WTC11 (cell line): ENCODE results near the gene PITPNM3. TPM values are rescaled to one million over a fixed set of nuclear protein-coding genes. Genes with fewer than 3 reads are reported as not detected.

Experiments
- ATAC-seq: fragments of 200-7000 bp; cut with Tn5 transposase; 2 replicates; pipeline ENCODE4 v1.10.0; 2021; ENCODE audit warnings: mild to moderate bottlenecking, moderate library complexity
- CTCF ChIA-PET: fragments of 300-600 bp; sonication (Branson Sonifier 250); formaldehyde crosslinking; loops from one replicate; lab custom pipeline; 2021; ENCODE audit warnings: antibody characterized with exemption; lab: Charles Lee
- POLR2A ChIA-PET: fragments of 350-600 bp; sonication (Branson Sonifier 250); formaldehyde crosslinking; loops from one replicate; lab custom pipeline; 2021; ENCODE audit warnings: antibody characterized with exemption; lab: Charles Lee
- DNase-seq: peaks from one replicate; pipeline ENCODE4 v3.0.0; 2021; ENCODE audit warnings: low spot score
- H3K27ac Mint-ChIP-seq: 2 replicates; pipeline ENCODE4 v1.8.0; 2021; ENCODE audit warnings: mixed read lengths
- H3K27me3 Mint-ChIP-seq: 2 replicates; pipeline ENCODE4 v1.8.0; 2021; ENCODE audit warnings: low read depth, mild to moderate bottlenecking, moderate library complexity, mixed read lengths
- H3K36me3 Mint-ChIP-seq: 2 replicates; pipeline ENCODE4 v1.8.0; 2021; ENCODE audit warnings: mixed read lengths
- H3K4me1 Mint-ChIP-seq: 2 replicates; pipeline ENCODE4 v1.8.0; 2022; ENCODE audit warnings: mixed read lengths
- H3K4me3 Mint-ChIP-seq: 2 replicates; pipeline ENCODE4 v1.8.0; 2021; ENCODE audit warnings: mild to moderate bottlenecking, moderate library complexity, mixed read lengths
- H3K9me3 Mint-ChIP-seq: 2 replicates; pipeline ENCODE4 v1.8.0; 2021; ENCODE audit warnings: mixed read lengths
- ATF6 ChIP-seq: sonication (generic); formaldehyde crosslinking; IDR thresholded peaks from 2 replicates; pipeline ENCODE4 v1.8.1; 2023; ENCODE audit warnings: mild to moderate bottlenecking, missing genetic modification reagents
- CREM ChIP-seq: sonication (generic); formaldehyde crosslinking; IDR thresholded peaks from 2 replicates; pipeline ENCODE4 v1.8.1; 2022; ENCODE audit warnings: mild to moderate bottlenecking, missing genetic modification reagents, moderate library complexity
- ESRRA ChIP-seq: sonication (generic); formaldehyde crosslinking; IDR thresholded peaks from 2 replicates; pipeline ENCODE4 v1.8.1; 2022; ENCODE audit warnings: mild to moderate bottlenecking, missing genetic modification reagents, borderline replicate concordance
- FOXJ3 ChIP-seq: sonication (generic); formaldehyde crosslinking; IDR thresholded peaks from 2 replicates; pipeline ENCODE4 v1.9.0; 2021; ENCODE audit warnings: missing genetic modification reagents, mild to moderate bottlenecking, borderline replicate concordance
- FOXK1 ChIP-seq: sonication (generic); formaldehyde crosslinking; IDR thresholded peaks from 2 replicates; pipeline ENCODE4 v1.8.0; 2022; ENCODE audit warnings: mild to moderate bottlenecking, moderate library complexity, missing genetic modification reagents
- FOXP1 ChIP-seq: sonication (generic); formaldehyde crosslinking; IDR thresholded peaks from 2 replicates; pipeline ENCODE4 v1.8.0; 2022; ENCODE audit warnings: missing genetic modification reagents, mild to moderate bottlenecking, moderate library complexity, borderline replicate concordance
- GABPB1 ChIP-seq: sonication (generic); formaldehyde crosslinking; IDR thresholded peaks from 2 replicates; pipeline ENCODE4 v1.8.1; 2023; ENCODE audit warnings: mild to moderate bottlenecking, missing genetic modification reagents
- HMGXB4 ChIP-seq: sonication (generic); formaldehyde crosslinking; IDR thresholded peaks from 2 replicates; pipeline ENCODE4 v1.8.1; 2023; ENCODE audit warnings: mild to moderate bottlenecking, moderate library complexity, missing genetic modification reagents
- IRF1 ChIP-seq: sonication (generic); formaldehyde crosslinking; IDR thresholded peaks from 2 replicates; pipeline ENCODE4 v1.8.0; 2023; ENCODE audit warnings: missing genetic modification reagents
- IRF2 ChIP-seq: sonication (generic); formaldehyde crosslinking; IDR thresholded peaks from 2 replicates; pipeline ENCODE4 v1.8.0; 2022; ENCODE audit warnings: low read depth, missing genetic modification reagents, borderline replicate concordance
- JUN ChIP-seq: sonication (generic); formaldehyde crosslinking; IDR thresholded peaks from 2 replicates; pipeline ENCODE4 v1.8.0; 2023; ENCODE audit warnings: mild to moderate bottlenecking, missing genetic modification reagents
- NFATC4 ChIP-seq: fragments of 250-450 bp; sonication (Bioruptor Pico); IDR thresholded peaks from 2 replicates; pipeline ENCODE4 v1.9.0; 2021; ENCODE audit warnings: mild to moderate bottlenecking
- NFYB ChIP-seq: sonication (generic); formaldehyde crosslinking; conservative IDR thresholded peaks from 2 replicates; pipeline ENCODE4 v1.8.0; 2022; ENCODE audit warnings: low read depth, missing genetic modification reagents
- OVOL2 ChIP-seq: fragments of 250-450 bp; sonication (Bioruptor Pico); IDR thresholded peaks from 2 replicates; pipeline ENCODE4 v1.9.0; 2021; ENCODE audit warnings: mild to moderate bottlenecking, borderline replicate concordance
- STAT6 ChIP-seq: sonication (generic); formaldehyde crosslinking; conservative IDR thresholded peaks from 2 replicates; pipeline ENCODE4 v1.8.1; 2023; ENCODE audit warnings: mild to moderate bottlenecking, low read depth, missing genetic modification reagents, moderate library complexity
- TEAD1 ChIP-seq: sonication (generic); formaldehyde crosslinking; IDR thresholded peaks from 2 replicates; pipeline ENCODE4 v1.8.0; 2022; ENCODE audit warnings: mild to moderate bottlenecking, missing genetic modification reagents
- TEAD4 ChIP-seq: sonication (generic); formaldehyde crosslinking; IDR thresholded peaks from 2 replicates; pipeline ENCODE4 v1.8.0; 2022; ENCODE audit warnings: mild to moderate bottlenecking, missing genetic modification reagents
- USF2 ChIP-seq: sonication (generic); formaldehyde crosslinking; IDR thresholded peaks from 2 replicates; pipeline ENCODE4 v1.8.1; 2023; ENCODE audit warnings: mild to moderate bottlenecking, missing genetic modification reagents, moderate library complexity
- ZBTB43 ChIP-seq: sonication (generic); formaldehyde crosslinking; IDR thresholded peaks from 2 replicates; pipeline ENCODE4 v1.8.1; 2023; ENCODE audit warnings: mild to moderate bottlenecking, missing genetic modification reagents
- total RNA-seq: library from RNA; stranded (reverse); gene quantifications from 3 replicates; pipeline ENCODE4 v1.2.3, GENCODE V29; 2021
- TF ChIP-seq, protein P1 (sequence below): fragments of 250-450 bp; sonication (Bioruptor Pico); IDR thresholded peaks from 2 replicates; pipeline ENCODE4 v2.1.2; 2022; ENCODE audit warnings: mild to moderate bottlenecking, moderate library complexity
- TF ChIP-seq, protein P2 (sequence below): sonication (generic); formaldehyde crosslinking; IDR thresholded peaks from 2 replicates; pipeline ENCODE4 v1.8.0; 2022; ENCODE audit warnings: mild to moderate bottlenecking, missing genetic modification reagents

PITPNM3 gene
- total RNA-seq, 1 experiment from 2014 or later = 2.8 TPM

DNA sequence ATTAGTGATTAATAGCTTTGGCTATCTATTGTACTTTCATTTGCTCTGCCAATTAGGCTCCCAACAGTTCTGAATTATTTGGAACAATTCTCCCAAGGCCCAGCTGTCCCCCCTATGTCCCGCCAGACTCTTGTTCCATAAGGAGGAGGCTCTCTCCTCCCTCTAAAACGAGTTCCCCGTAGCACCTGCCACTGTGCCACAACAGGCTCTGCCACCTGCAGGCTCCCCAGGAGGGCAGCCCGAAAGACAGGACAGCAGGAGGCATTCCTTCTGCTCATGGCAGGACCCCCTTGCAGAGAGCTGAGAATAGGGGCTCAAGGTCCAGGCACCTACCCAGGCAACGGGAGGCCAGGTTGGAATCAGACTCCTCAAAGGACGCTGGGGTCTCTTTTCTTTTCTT is 9.0 kb downstream of the PITPNM3 start:
- no peak overlapping the region for H3K4me3 Mint-ChIP-seq
- H3K4me1 Mint-ChIP-seq = peaks cover 38% of the 10 kb centered on the region
- no peaks in the 10 kb centered on the region for H3K36me3 Mint-ChIP-seq
- ChIA-PET POLR2A (no interaction called here), CTCF (interaction anchor here (1.1 kb wide), 1 partner anchor 111 kb away, joined by 3 read pairs; no protein-coding TSS in a partner anchor)
- H3K27ac Mint-ChIP-seq = no peak overlapping the region
- ATAC-seq = no peak
- peaks cover 3% of the 10 kb centered on the region for H3K27me3 Mint-ChIP-seq
- no peak for DNase-seq
- TF ChIP-seq OVOL2 (no peak), ESRRA (CRISPR knock-in tag) (no peak), CREM (CRISPR knock-in tag) (no peak), JUN (CRISPR knock-in tag) (no peak), NFATC4 (CRISPR knock-in tag) (no peak), IRF2 (no peak), FOXJ3 (CRISPR knock-in tag) (no peak), TEAD4 (no peak)
- TF ChIP-seq, protein P1, sequence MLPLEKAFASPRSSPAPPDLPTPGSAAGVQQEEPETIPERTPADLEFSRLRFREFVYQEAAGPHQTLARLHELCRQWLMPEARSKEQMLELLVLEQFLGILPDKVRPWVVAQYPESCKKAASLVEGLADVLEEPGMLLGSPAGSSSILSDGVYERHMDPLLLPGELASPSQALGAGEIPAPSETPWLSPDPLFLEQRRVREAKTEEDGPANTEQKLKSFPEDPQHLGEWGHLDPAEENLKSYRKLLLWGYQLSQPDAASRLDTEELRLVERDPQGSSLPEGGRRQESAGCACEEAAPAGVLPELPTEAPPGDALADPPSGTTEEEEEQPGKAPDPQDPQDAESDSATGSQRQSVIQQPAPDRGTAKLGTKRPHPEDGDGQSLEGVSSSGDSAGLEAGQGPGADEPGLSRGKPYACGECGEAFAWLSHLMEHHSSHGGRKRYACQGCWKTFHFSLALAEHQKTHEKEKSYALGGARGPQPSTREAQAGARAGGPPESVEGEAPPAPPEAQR = no peak
- TF ChIP-seq, protein P2, sequence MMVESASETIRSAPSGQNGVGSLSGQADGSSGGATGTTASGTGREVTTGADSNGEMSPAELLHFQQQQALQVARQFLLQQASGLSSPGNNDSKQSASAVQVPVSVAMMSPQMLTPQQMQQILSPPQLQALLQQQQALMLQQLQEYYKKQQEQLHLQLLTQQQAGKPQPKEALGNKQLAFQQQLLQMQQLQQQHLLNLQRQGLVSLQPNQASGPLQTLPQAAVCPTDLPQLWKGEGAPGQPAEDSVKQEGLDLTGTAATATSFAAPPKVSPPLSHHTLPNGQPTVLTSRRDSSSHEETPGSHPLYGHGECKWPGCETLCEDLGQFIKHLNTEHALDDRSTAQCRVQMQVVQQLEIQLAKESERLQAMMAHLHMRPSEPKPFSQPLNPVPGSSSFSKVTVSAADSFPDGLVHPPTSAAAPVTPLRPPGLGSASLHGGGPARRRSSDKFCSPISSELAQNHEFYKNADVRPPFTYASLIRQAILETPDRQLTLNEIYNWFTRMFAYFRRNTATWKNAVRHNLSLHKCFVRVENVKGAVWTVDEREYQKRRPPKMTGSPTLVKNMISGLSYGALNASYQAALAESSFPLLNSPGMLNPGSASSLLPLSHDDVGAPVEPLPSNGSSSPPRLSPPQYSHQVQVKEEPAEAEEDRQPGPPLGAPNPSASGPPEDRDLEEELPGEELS (CRISPR knock-in tag) = no peak
- no peaks in the 10 kb centered on the region for H3K9me3 Mint-ChIP-seq

- ChIA-PET CTCF (no interaction called here), POLR2A (interaction anchor here (0.6 kb wide), 1 partner anchor 28 kb away, joined by 3 read pairs; no protein-coding TSS in a partner anchor)
- H3K27ac Mint-ChIP-seq = no peak overlapping the region
- no peak overlapping the region for H3K4me3 Mint-ChIP-seq
- no peaks in the 10 kb centered on the region for H3K9me3 Mint-ChIP-seq
- peaks cover 3% of the 10 kb centered on the region for H3K27me3 Mint-ChIP-seq
- no peaks in the 10 kb centered on the region for H3K36me3 Mint-ChIP-seq
- ATAC-seq = no peak
- H3K4me1 Mint-ChIP-seq = peaks cover 34% of the 10 kb centered on the region
- DNase-seq = no peak
- TF ChIP-seq IRF1 (CRISPR knock-in tag) (no peak), HMGXB4 (no peak), FOXP1 (CRISPR knock-in tag) (no peak), FOXK1 (CRISPR knock-in tag) (no peak), STAT6 (CRISPR knock-in tag) (no peak), NFYB (CRISPR knock-in tag) (no peak), ESRRA (CRISPR knock-in tag) (no peak), TEAD4 (no peak), ATF6 (no peak), ZBTB43 (CRISPR knock-in tag) (no peak), TEAD1 (CRISPR knock-in tag) (no peak), NFATC4 (CRISPR knock-in tag) (no peak), USF2 (CRISPR knock-in tag) (no peak), GABPB1 (CRISPR knock-in tag) (no peak)
Measured at GRCh38 chr17:6546069-6546718, 10.2 kb downstream of the PITPNM3 start.
